DOHH2 (cell line): ENCODE data around the gene KCNJ13.

ENCODE experiments used
- EZH2phosphoT487 ChIP-seq: fragments of 200-600 bp; sonication (generic); IDR thresholded peaks from 2 replicates; pipeline ENCODE4 v1.6.1; 2017; ENCODE audit warnings: borderline replicate concordance, mild to moderate bottlenecking, antibody characterized with exemption, low read length, moderate library complexity, mixed read lengths
- TF ChIP-seq, protein P1 (sequence below): fragments of 200-600 bp; sonication (generic); IDR thresholded peaks from one replicate; pipeline ENCODE4 v1.5.1; 2014; ENCODE audit warnings: antibody characterized with exemption, mild to moderate bottlenecking, low read depth, low read length; ENCODE audit not compliant: poor library complexity, severe bottlenecking

- TF ChIP-seq, protein P1, sequence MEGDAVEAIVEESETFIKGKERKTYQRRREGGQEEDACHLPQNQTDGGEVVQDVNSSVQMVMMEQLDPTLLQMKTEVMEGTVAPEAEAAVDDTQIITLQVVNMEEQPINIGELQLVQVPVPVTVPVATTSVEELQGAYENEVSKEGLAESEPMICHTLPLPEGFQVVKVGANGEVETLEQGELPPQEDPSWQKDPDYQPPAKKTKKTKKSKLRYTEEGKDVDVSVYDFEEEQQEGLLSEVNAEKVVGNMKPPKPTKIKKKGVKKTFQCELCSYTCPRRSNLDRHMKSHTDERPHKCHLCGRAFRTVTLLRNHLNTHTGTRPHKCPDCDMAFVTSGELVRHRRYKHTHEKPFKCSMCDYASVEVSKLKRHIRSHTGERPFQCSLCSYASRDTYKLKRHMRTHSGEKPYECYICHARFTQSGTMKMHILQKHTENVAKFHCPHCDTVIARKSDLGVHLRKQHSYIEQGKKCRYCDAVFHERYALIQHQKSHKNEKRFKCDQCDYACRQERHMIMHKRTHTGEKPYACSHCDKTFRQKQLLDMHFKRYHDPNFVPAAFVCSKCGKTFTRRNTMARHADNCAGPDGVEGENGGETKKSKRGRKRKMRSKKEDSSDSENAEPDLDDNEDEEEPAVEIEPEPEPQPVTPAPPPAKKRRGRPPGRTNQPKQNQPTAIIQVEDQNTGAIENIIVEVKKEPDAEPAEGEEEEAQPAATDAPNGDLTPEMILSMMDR, result peak; percentile 22
- no peak for TF ChIP-seq EZH2phosphoT487
These were observed 33.2 kb upstream of the KCNJ13 start for GRCh38 chr2:232809349-232810124.
